ENCODE measurements around the gene GRB7. TPM values are rescaled to one million over a fixed set of nuclear protein-coding genes. Genes with fewer than 3 reads are reported as not detected.
A peak's percentile ranks its signal among the peaks of the same experiment; 100 is the strongest.
"Not testable (repeated sequence)": the region's sequence is repeated elsewhere in the genome, so short reads cannot be mapped to it uniquely, and the experiment has no call there.

The GRB7 gene
- 1.6 TPM for total RNA-seq

- no peak for ATAC-seq
- no peak for DNase-seq (ENCODE audit: low spot score)
- intact Hi-C loops (cut with DNase I), result no loop called here
Observed at GRCh38 chr17:39737760-39738567, at the start of gene GRB7. TSS of gene GRB7 (plus strand) at chr17:39737938. CDS start at chr17:39742302, 4,364 bp downstream.

GRCh38 chr17:39688475-39688835, 49.3 kb upstream of the GRB7 start:
- intact Hi-C loops (cut with DNase I), result no loop called here
- no peak for DNase-seq (ENCODE audit: low spot score)
- ATAC-seq, result no peak

- ATAC-seq, result no peak
- no peak for DNase-seq (ENCODE audit: low spot score)
- intact Hi-C loops (cut with DNase I), result no loop called here
Observed at GRCh38 chr17:39688945-39689344, 48.8 kb upstream of the GRB7 start.

GRCh38 chr17:39694593-39694992, 43.1 kb upstream of the GRB7 start:
- intact Hi-C loops (cut with DNase I), result no loop called here
- no peak for ATAC-seq
- no peak for DNase-seq (ENCODE audit: low spot score)

- ATAC-seq, result no peak
- intact Hi-C loops (cut with DNase I), result no loop called here
- DNase-seq (ENCODE audit: low spot score), result no peak
Observed at GRCh38 chr17:39695089-39695474, 42.7 kb upstream of the GRB7 start.

GRCh38 chr17:39696731-39697130, 41.0 kb upstream of the GRB7 start:
- intact Hi-C loops (cut with DNase I), result no loop called here
- DNase-seq (ENCODE audit: low spot score) (no peak), ATAC-seq (no peak)

- DNase-seq (ENCODE audit: low spot score), result no peak
- intact Hi-C loops (cut with DNase I), result no loop called here
- ATAC-seq, result no peak
Observed at GRCh38 chr17:39697961-39698360, 39.8 kb upstream of the GRB7 start.

GRCh38 chr17:39699157-39699817, 38.5 kb upstream of the GRB7 start:
- ATAC-seq; intact Hi-C loops (cut with DNase I); DNase-seq (ENCODE audit: low spot score): not testable (repeated sequence)

- peak; percentile 87 for ATAC-seq
- intact Hi-C loops (cut with DNase I), result no loop called here
- DNase-seq (ENCODE audit: low spot score), result peak; percentile 83
Observed at GRCh38 chr17:39699818-39700147, 38.0 kb upstream of the GRB7 start, which contains the start of gene ERBB2. TSS of gene ERBB2 (plus strand) at chr17:39700064. CDS start at chr17:39700239, 175 bp downstream.

- DNase-seq (ENCODE audit: low spot score) (no peak), ATAC-seq (peak; percentile 35)
- intact Hi-C loops (cut with DNase I), result no loop called here
Observed at GRCh38 chr17:39700148-39700987, 37.4 kb upstream of the GRB7 start.

- ATAC-seq (no peak), DNase-seq (ENCODE audit: low spot score) (no peak)
Observed at GRCh38 chr17:39701012-39701783, 36.5 kb upstream of the GRB7 start.

GRCh38 chr17:39701784-39702422, 35.8 kb upstream of the GRB7 start:
- intact Hi-C loops (cut with DNase I), result no loop called here
- ATAC-seq (no peak), DNase-seq (ENCODE audit: low spot score) (no peak)

More at GRCh38 chr17:39701012-39701783, 36.5 kb upstream of the GRB7 start:
- intact Hi-C loops (cut with DNase I), result no loop called here

GRCh38 chr17:39702901-39703893, 34.5 kb upstream of the GRB7 start:
- peak; percentile 18 for ATAC-seq
- intact Hi-C loops (cut with DNase I), result no loop called here
- no peak for DNase-seq (ENCODE audit: low spot score)

- ATAC-seq (no peak), DNase-seq (ENCODE audit: low spot score) (no peak)
- intact Hi-C loops (cut with DNase I), result no loop called here
Observed at GRCh38 chr17:39703913-39704312, 33.8 kb upstream of the GRB7 start.

- ATAC-seq, result peak; percentile 67
- intact Hi-C loops (cut with DNase I), result loop anchor here (5.0 kb wide), 1 partner anchor 272 kb away; no protein-coding TSS in a partner anchor
- DNase-seq (ENCODE audit: low spot score), result no peak
Observed at GRCh38 chr17:39704821-39705551, 32.8 kb upstream of the GRB7 start.

- ATAC-seq, result no peak
- intact Hi-C loops (cut with DNase I), result loop anchor here (5.0 kb wide), 1 partner anchor 271 kb away; no protein-coding TSS in a partner anchor
- no peak for DNase-seq (ENCODE audit: low spot score)
Observed at GRCh38 chr17:39705786-39706348, 31.9 kb upstream of the GRB7 start.
